Activated T-helper 17 cell treated with anti-CD3 and anti-CD28 coated beads, Interleukin-2, amount 50 U/mL, for 72 hours (primary cell): ENCODE data around the gene UTP18. TPM values are rescaled to one million over a fixed set of nuclear protein-coding genes. Genes with fewer than 3 reads are reported as not detected.
A peak's percentile ranks its signal among the peaks of the same experiment; 100 is the strongest.
"Not testable (repeated sequence)": the region's sequence is repeated elsewhere in the genome, so short reads cannot be mapped to it uniquely, and the experiment has no call there.

Experiments
- ATAC-seq: fragments of 150-1000 bp; cut with Tn5 transposase; replicated peaks from 2 replicates; pipeline ENCODE4 v1.10.0; 2021; ENCODE audit warnings: mild to moderate bottlenecking, moderate library complexity
- H3K27ac Mint-ChIP-seq: one replicate; pipeline ENCODE4 v1.8.0; 2022; ENCODE audit warnings: mixed read lengths
- H3K27me3 Mint-ChIP-seq: one replicate; pipeline ENCODE4 v1.8.0; 2022; ENCODE audit warnings: mixed read lengths
- H3K36me3 Mint-ChIP-seq: one replicate; pipeline ENCODE4 v1.8.0; 2022; ENCODE audit warnings: low read depth, mild to moderate bottlenecking, mixed read lengths
- H3K4me1 Mint-ChIP-seq: one replicate; pipeline ENCODE4 v1.8.0; 2022; ENCODE audit warnings: mixed read lengths
- H3K4me3 Mint-ChIP-seq: one replicate; pipeline ENCODE4 v1.8.0; 2022; ENCODE audit warnings: mild to moderate bottlenecking, mixed read lengths
- H3K9me3 Mint-ChIP-seq: one replicate; pipeline ENCODE4 v1.8.0; 2022; ENCODE audit warnings: mixed read lengths
- total RNA-seq, 2 donors: library from RNA; stranded (reverse); gene quantifications; one replicate each; pipeline ENCODE4 v1.2.3, GENCODE V29; 2022

Gene UTP18
- total RNA-seq, 2 donors from 2014 or later: 37.5 to 66.2 TPM

GRCh38 chr17:51245535-51245934, 14.8 kb upstream of the UTP18 start:
- Mint-ChIP-seq H3K27me3 (no peaks in the 10 kb centered on the region), H3K9me3 (no peaks in the 10 kb centered on the region), H3K4me1 (peaks cover 4% of the 10 kb centered on the region), H3K36me3 (peaks cover 24% of the 10 kb centered on the region), H3K4me3 (no peak overlapping the region), H3K27ac (no peak overlapping the region)
- ATAC-seq: no peak

- Mint-ChIP-seq H3K27me3 (no peaks in the 10 kb centered on the region), H3K9me3 (no peaks in the 10 kb centered on the region), H3K4me3 (no peak overlapping the region), H3K4me1 (peaks cover 13% of the 10 kb centered on the region), H3K36me3 (peaks cover 52% of the 10 kb centered on the region), H3K27ac (no peak overlapping the region)
- ATAC-seq: no peak
Observed at GRCh38 chr17:51250314-51250840, 10.0 kb upstream of the UTP18 start.

GRCh38 chr17:51251010-51251409, 9.3 kb upstream of the UTP18 start:
- H3K27me3 Mint-ChIP-seq: no peaks in the 10 kb centered on the region
- H3K36me3 Mint-ChIP-seq: peaks cover 58% of the 10 kb centered on the region
- no peak overlapping the region for H3K4me3 Mint-ChIP-seq
- H3K9me3 Mint-ChIP-seq: no peaks in the 10 kb centered on the region
- no peak for ATAC-seq
- H3K4me1 Mint-ChIP-seq: peaks cover 16% of the 10 kb centered on the region
- H3K27ac Mint-ChIP-seq: peak overlapping the region; percentile 8

- peaks cover 29% of the 10 kb centered on the region for H3K4me1 Mint-ChIP-seq
- no peak for ATAC-seq
- H3K27ac Mint-ChIP-seq: no peak overlapping the region
- H3K4me3 Mint-ChIP-seq: no peak overlapping the region
- no peaks in the 10 kb centered on the region for H3K27me3 Mint-ChIP-seq
- H3K9me3 Mint-ChIP-seq: no peaks in the 10 kb centered on the region
- H3K36me3 Mint-ChIP-seq: peaks cover 82% of the 10 kb centered on the region
Observed at GRCh38 chr17:51255673-51256072, 4.7 kb upstream of the UTP18 start.

- Mint-ChIP-seq H3K4me1 (peaks cover 28% of the 10 kb centered on the region), H3K4me3 (no peak overlapping the region), H3K27me3 (no peaks in the 10 kb centered on the region)
Observed at GRCh38 chr17:51256101-51256500, 4.2 kb upstream of the UTP18 start.

GRCh38 chr17:51257150-51258081, 2.9 kb upstream of the UTP18 start:
- Mint-ChIP-seq H3K4me1 (peaks cover 24% of the 10 kb centered on the region), H3K27ac (no peak overlapping the region), H3K36me3 (peaks cover 84% of the 10 kb centered on the region), H3K4me3 (peak overlapping the region; percentile 81), H3K27me3 (no peaks in the 10 kb centered on the region), H3K9me3 (no peaks in the 10 kb centered on the region)
- no peak for ATAC-seq

More at GRCh38 chr17:51256101-51256500, 4.2 kb upstream of the UTP18 start:
- no peak for ATAC-seq
- H3K36me3 Mint-ChIP-seq: peaks cover 78% of the 10 kb centered on the region
- no peaks in the 10 kb centered on the region for H3K9me3 Mint-ChIP-seq
- H3K27ac Mint-ChIP-seq: no peak overlapping the region

- peak overlapping the region; percentile 98 for H3K27ac Mint-ChIP-seq
- no peaks in the 10 kb centered on the region for H3K27me3 Mint-ChIP-seq
- no peak for ATAC-seq
- H3K9me3 Mint-ChIP-seq: no peaks in the 10 kb centered on the region
- peak overlapping the region; percentile 81 for H3K4me3 Mint-ChIP-seq
- H3K36me3 Mint-ChIP-seq: peaks cover 89% of the 10 kb centered on the region
- peaks cover 34% of the 10 kb centered on the region for H3K4me1 Mint-ChIP-seq
Observed at GRCh38 chr17:51258756-51259563, 1.4 kb upstream of the UTP18 start.

GRCh38 chr17:51259564-51260236, 646 bp upstream of the UTP18 start, which contains the start of gene MBTD1:
Gene MBTD1 (minus strand): TSS chr17:51260049. CDS start chr17:51225161, 34,888 bp downstream.
- Mint-ChIP-seq H3K4me1 (peaks cover 26% of the 10 kb centered on the region), H3K4me3 (peak within 1 kb of the TSS; percentile 81), H3K36me3 (peaks cover 89% of the 10 kb centered on the region)

GRCh38 chr17:51261024-51261963, 948 bp downstream of the UTP18 start:
- ATAC-seq: no peak
- Mint-ChIP-seq H3K4me3 (peak overlapping the region; percentile 81), H3K36me3 (peaks cover 89% of the 10 kb centered on the region), H3K27me3 (no peaks in the 10 kb centered on the region), H3K27ac (peak overlapping the region; percentile 50), H3K9me3 (no peaks in the 10 kb centered on the region), H3K4me1 (peaks cover 24% of the 10 kb centered on the region)

More at GRCh38 chr17:51259564-51260236, 646 bp upstream of the UTP18 start, which contains the start of gene MBTD1:
- no peaks in the 10 kb centered on the region for H3K9me3 Mint-ChIP-seq
- peak within 1 kb of the TSS; percentile 98 for H3K27ac Mint-ChIP-seq
- no peaks in the 10 kb centered on the region for H3K27me3 Mint-ChIP-seq
- peak; percentile 89 for ATAC-seq

GRCh38 chr17:51263006-51263405, 2.7 kb downstream of the UTP18 start:
- no peaks in the 10 kb centered on the region for H3K27me3 Mint-ChIP-seq
- H3K27ac Mint-ChIP-seq: peak overlapping the region; percentile 91
- H3K4me3 Mint-ChIP-seq: peak overlapping the region; percentile 81
- no peaks in the 10 kb centered on the region for H3K9me3 Mint-ChIP-seq
- peaks cover 89% of the 10 kb centered on the region for H3K36me3 Mint-ChIP-seq
- ATAC-seq: no peak
- peaks cover 21% of the 10 kb centered on the region for H3K4me1 Mint-ChIP-seq

- not testable (repeated sequence) for H3K4me3 Mint-ChIP-seq, H3K9me3 Mint-ChIP-seq, H3K27ac Mint-ChIP-seq, ATAC-seq, H3K27me3 Mint-ChIP-seq
- Mint-ChIP-seq H3K36me3 (peaks cover 91% of the 10 kb centered on the region), H3K4me1 (peaks cover 18% of the 10 kb centered on the region)
Observed at GRCh38 chr17:51264466-51264865, 4.1 kb downstream of the UTP18 start.

GRCh38 chr17:51269991-51270390, 9.6 kb downstream of the UTP18 start:
- no peak for ATAC-seq
- Mint-ChIP-seq H3K36me3 (peaks cover 100% of the 10 kb centered on the region), H3K27ac (peak overlapping the region; percentile 44), H3K4me3 (no peak overlapping the region), H3K27me3 (no peaks in the 10 kb centered on the region), H3K4me1 (peaks cover 30% of the 10 kb centered on the region), H3K9me3 (no peaks in the 10 kb centered on the region)

GRCh38 chr17:51270636-51271035, 10.3 kb downstream of the UTP18 start:
- Mint-ChIP-seq H3K9me3 (no peaks in the 10 kb centered on the region), H3K4me3 (no peak overlapping the region)

More at GRCh38 chr17:51270636-51271035, 10.3 kb downstream of the UTP18 start:
- no peaks in the 10 kb centered on the region for H3K27me3 Mint-ChIP-seq
- peaks cover 100% of the 10 kb centered on the region for H3K36me3 Mint-ChIP-seq
- H3K4me1 Mint-ChIP-seq: peaks cover 30% of the 10 kb centered on the region
- no peak for ATAC-seq
- H3K27ac Mint-ChIP-seq: peak overlapping the region; percentile 44
